MCF 10A (cell line): ENCODE data around the gene NELL2. TPM values are rescaled to one million over a fixed set of nuclear protein-coding genes. Genes with fewer than 3 reads are reported as not detected.

Experiments used
- BruUV-seq: library from RNA; stranded (reverse); fragments of 400-500 nt; replicated peaks from 2 replicates; lab custom pipeline; 2021; lab: Mats Ljungman, UMichigan
- CTCF ChIA-PET: fragments of 300-600 bp; sonication (Branson Sonifier 250); formaldehyde crosslinking; extraction: SDS; loops from one replicate; lab custom pipeline; 2021; ENCODE audit warnings: antibody characterized with exemption, inconsistent platforms; lab: Yijun Ruan, JAX
- POLR2A ChIA-PET: fragments of 300-600, 350-650 bp; sonication (Branson Sonifier 250); formaldehyde crosslinking; extraction: SDS; loops from one replicate; lab custom pipeline; 2020; ENCODE audit warnings: antibody characterized with exemption, inconsistent platforms; lab: Yijun Ruan, JAX
- DNase-seq: peaks from one replicate; pipeline ENCODE4 v3.0.0-alpha.2; 2018; ENCODE audit not compliant: unreplicated experiment
- H3K27ac Mint-ChIP-seq: one replicate; pipeline ENCODE4 v1.8.0; 2022; ENCODE audit warnings: mild to moderate bottlenecking, low read depth, mixed read lengths; ENCODE audit not compliant: unreplicated experiment
- H3K27me3 Mint-ChIP-seq: one replicate; pipeline ENCODE4 v1.8.0; 2022; ENCODE audit warnings: mixed read lengths; ENCODE audit not compliant: insufficient read depth, unreplicated experiment
- H3K36me3 Mint-ChIP-seq: one replicate; pipeline ENCODE4 v1.8.0; 2022; ENCODE audit warnings: mild to moderate bottlenecking, moderate library complexity, mixed read lengths; ENCODE audit not compliant: insufficient read depth, unreplicated experiment
- H3K4me1 Mint-ChIP-seq: one replicate; pipeline ENCODE4 v1.8.0; 2022; ENCODE audit warnings: mixed read lengths; ENCODE audit not compliant: insufficient read depth, unreplicated experiment
- H3K4me3 Mint-ChIP-seq: one replicate; pipeline ENCODE4 v1.8.0; 2022; ENCODE audit warnings: mild to moderate bottlenecking, moderate library complexity, mixed read lengths; ENCODE audit not compliant: unreplicated experiment
- H3K9me3 Mint-ChIP-seq: one replicate; pipeline ENCODE4 v1.8.0; 2022; ENCODE audit warnings: mixed read lengths; ENCODE audit not compliant: unreplicated experiment
- CTCF ChIP-seq: fragments of 200-600 bp; IDR thresholded peaks from one replicate; pipeline ENCODE4 v1.8.0; 2022; ENCODE audit warnings: antibody characterized with exemption, mild to moderate bottlenecking; ENCODE audit not compliant: unreplicated experiment
- intact Hi-C: fragments of 100-400 bp; cut with micrococcal nuclease; formaldehyde crosslinking; loops from 2 replicates; pipeline ENCODE4 v1.14.1; 2022
- total RNA-seq: library from RNA; stranded (reverse); gene quantifications from 2 replicates; pipeline ENCODE4 v1.2.3, GENCODE V29; 2022

NELL2 gene
- total RNA-seq, 1 experiment from 2014 or later = not detected

- H3K4me1 Mint-ChIP-seq = no peaks in the 10 kb centered on the region
- no peak overlapping the region for H3K27ac Mint-ChIP-seq
- peaks cover 14% of the 10 kb centered on the region for H3K27me3 Mint-ChIP-seq
- no peaks in the 10 kb centered on the region for H3K36me3 Mint-ChIP-seq
- DNase-seq = no peak
- no peak for TF ChIP-seq CTCF
- ChIA-PET POLR2A (no interaction called here), CTCF (no interaction called here)
- intact Hi-C loops = no loop called here
- no TSS peak for BruUV-seq
- H3K4me3 Mint-ChIP-seq = no peak overlapping the region
- no peaks in the 10 kb centered on the region for H3K9me3 Mint-ChIP-seq
Measured at GRCh38 chr12:44565163-44565562, 311.0 kb downstream of the NELL2 start.

- Mint-ChIP-seq H3K4me3 (no peak overlapping the region), H3K36me3 (no peaks in the 10 kb centered on the region), H3K4me1 (no peaks in the 10 kb centered on the region), H3K27me3 (peaks cover 24% of the 10 kb centered on the region), H3K9me3 (no peaks in the 10 kb centered on the region), H3K27ac (no peak overlapping the region)
- intact Hi-C loops = no loop called here
- TF ChIP-seq CTCF = no peak
- BruUV-seq = no TSS peak
- no peak for DNase-seq
- POLR2A ChIA-PET = interaction anchor here (0.9 kb wide), 1 partner anchor 607 kb away, joined by 3 read pairs; no protein-coding TSS in a partner anchor
- CTCF ChIA-PET = interaction anchor here (0.7 kb wide), 1 partner anchor 71 kb away, joined by 3 read pairs; no protein-coding TSS in a partner anchor
Measured at GRCh38 chr12:44563486-44563885, 312.6 kb downstream of the NELL2 start.

- Mint-ChIP-seq H3K4me1 (no peaks in the 10 kb centered on the region), H3K27ac (no peak overlapping the region), H3K4me3 (no peak overlapping the region), H3K36me3 (no peaks in the 10 kb centered on the region), H3K9me3 (no peaks in the 10 kb centered on the region), H3K27me3 (peaks cover 48% of the 10 kb centered on the region)
- BruUV-seq = no TSS peak
- ChIA-PET CTCF (interaction anchor here (0.6 kb wide), 1 partner anchor 517 kb away, joined by 3 read pairs; no protein-coding TSS in a partner anchor), POLR2A (no interaction called here)
- TF ChIP-seq CTCF = no peak
- intact Hi-C loops = no loop called here
- DNase-seq = no peak
Measured at GRCh38 chr12:44558340-44559100, 317.6 kb downstream of the NELL2 start.

- Mint-ChIP-seq H3K27me3 (peaks cover 57% of the 10 kb centered on the region), H3K36me3 (no peaks in the 10 kb centered on the region), H3K4me3 (no peak overlapping the region), H3K27ac (no peak overlapping the region), H3K9me3 (no peaks in the 10 kb centered on the region), H3K4me1 (no peaks in the 10 kb centered on the region)
- TF ChIP-seq CTCF = no peak
- ChIA-PET CTCF (interaction anchor here (0.7 kb wide), 1 partner anchor 145 kb away, joined by 3 read pairs; no protein-coding TSS in a partner anchor), POLR2A (no interaction called here)
- BruUV-seq = no TSS peak
- intact Hi-C loops = no loop called here
- DNase-seq = no peak
Measured at GRCh38 chr12:44555454-44555853, 320.7 kb downstream of the NELL2 start.
